Measurements from ENCODE around the gene RASA4B. TPM values are rescaled to one million over a fixed set of nuclear protein-coding genes. Genes with fewer than 3 reads are reported as not detected.
A peak's percentile ranks its signal among the peaks of the same experiment; 100 is the strongest.
"Not testable (repeated sequence)": the region's sequence is repeated elsewhere in the genome, so short reads cannot be mapped to it uniquely, and the experiment has no call there.

RASA4B gene
- total and polyA plus RNA-seq, 2 donors (not counting 3 experiments of a cell fraction or from before 2014, with no cell fraction given) = 3.2 to 9.8 TPM

DNA sequence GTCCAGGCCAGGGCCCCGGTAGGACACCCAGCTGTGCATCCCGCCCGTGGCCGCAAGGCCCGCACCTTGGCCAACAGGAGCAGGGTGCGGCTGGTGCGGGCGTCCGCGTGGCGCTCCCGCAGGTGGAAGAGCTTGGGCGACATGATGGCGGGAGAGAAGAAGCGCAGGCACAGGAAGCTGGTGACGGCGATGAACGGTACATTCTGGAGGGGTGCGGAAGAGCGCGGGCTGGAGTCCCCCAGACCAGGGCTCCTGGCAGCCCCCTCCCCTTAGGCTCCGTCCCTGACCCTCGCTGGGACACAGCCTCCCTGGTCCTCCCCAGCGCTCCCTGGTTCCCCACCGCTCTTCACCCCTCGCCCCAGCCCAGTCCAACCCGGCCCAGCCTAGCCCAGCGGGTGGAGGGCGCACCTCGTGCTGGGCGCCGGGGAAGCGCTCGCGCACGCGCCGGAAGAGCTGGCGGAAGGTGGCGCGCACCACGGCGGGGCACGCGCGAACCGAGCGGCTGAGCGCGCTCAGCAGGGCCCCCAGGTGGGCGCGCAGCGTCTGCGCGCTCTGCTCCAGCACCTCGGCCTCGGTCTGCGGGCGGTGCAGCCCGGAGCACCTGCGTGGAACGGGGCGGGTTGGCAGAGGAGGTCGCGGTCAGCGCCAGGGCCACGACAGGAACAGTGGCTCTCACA is 23.0 kb downstream of the RASA4B start:
- H3K9me1 ChIP-seq (replicated peaks; ENCODE audit: control insufficient read depth, extremely low read depth, insufficient read depth, low read length); DNase-seq (ENCODE audit: low read depth, low spot score); intact Hi-C loops (cut with micrococcal nuclease); dilution Hi-C loops (cut with MboI; ENCODE audit: extremely low pct_ligation_motif_present, low sequenced_read_pairs); POLR2A ChIA-PET; H3K36me3 ChIP-seq (ENCODE audit: control insufficient read depth in 2 of 2, extremely low read depth in 1 of 2, insufficient read depth in 2 of 2, low read length in 2 of 2); FAIRE-seq; H3K9ac ChIP-seq (replicated peaks; ENCODE audit: extremely low read depth, insufficient read depth, low read length); H3K4me3 ChIP-seq (replicated peaks in 1 of 3; ENCODE audit: insufficient read depth in 1 of 3, low read depth in 1 of 3, low read length in 3 of 3); H3K27ac ChIP-seq (ENCODE audit: insufficient read depth, low read depth, low read length); H3K4me2 ChIP-seq (ENCODE audit: insufficient read depth, low read length); H3K27me3 ChIP-seq (ENCODE audit: control insufficient read depth in 2 of 2, insufficient read depth in 2 of 2, low read length in 2 of 2); CTCF ChIA-PET; BruUV-seq (replicated peaks); H3K79me2 ChIP-seq (ENCODE audit: control insufficient read depth, insufficient read depth, low read length); H4K20me1 ChIP-seq (replicated peaks; ENCODE audit: control insufficient read depth, extremely low read depth, insufficient read depth, low read length); H3K4me1 ChIP-seq (ENCODE audit: control insufficient read depth, extremely low read depth, insufficient read depth, low read length); H3K9me3 ChIP-seq (replicated peaks; ENCODE audit: control insufficient read depth, insufficient read depth, low read length); H2AFZ ChIP-seq (ENCODE audit: low read depth, low read length): not testable (repeated sequence)

DNA sequence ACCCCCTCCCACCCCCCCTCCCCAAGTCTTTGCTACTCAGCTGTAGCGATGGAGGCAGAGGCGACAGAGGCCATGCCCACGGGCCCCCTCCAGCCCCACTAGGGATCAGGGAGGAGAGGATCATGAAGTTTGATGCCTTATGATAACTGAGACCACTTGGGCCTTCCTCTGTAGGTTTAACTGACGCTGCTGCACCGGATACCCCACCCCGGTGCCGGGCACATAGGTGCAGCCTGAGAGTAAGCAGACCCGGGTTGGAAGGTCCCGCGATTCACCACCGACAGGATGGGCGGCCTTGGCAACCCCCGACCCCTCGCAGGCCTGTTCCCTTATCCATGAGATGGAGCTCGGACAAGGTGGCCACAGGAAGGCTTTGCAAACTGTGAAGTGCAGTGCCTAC is 23.6 kb downstream of the RASA4B start:
- H3K9me3 ChIP-seq (replicated peaks; ENCODE audit: control insufficient read depth, insufficient read depth, low read length); H3K4me2 ChIP-seq (ENCODE audit: insufficient read depth, low read length); H3K36me3 ChIP-seq (ENCODE audit: control insufficient read depth in 2 of 2, extremely low read depth in 1 of 2, insufficient read depth in 2 of 2, low read length in 2 of 2); H3K79me2 ChIP-seq (ENCODE audit: control insufficient read depth, insufficient read depth, low read length); H3K9ac ChIP-seq (replicated peaks; ENCODE audit: extremely low read depth, insufficient read depth, low read length); CTCF ChIA-PET; POLR2A ChIA-PET; H3K4me1 ChIP-seq (ENCODE audit: control insufficient read depth, extremely low read depth, insufficient read depth, low read length); H3K27me3 ChIP-seq (ENCODE audit: control insufficient read depth in 2 of 2, insufficient read depth in 2 of 2, low read length in 2 of 2); dilution Hi-C loops (cut with MboI; ENCODE audit: extremely low pct_ligation_motif_present, low sequenced_read_pairs); DNase-seq (ENCODE audit: low read depth, low spot score); BruUV-seq (replicated peaks); intact Hi-C loops (cut with micrococcal nuclease); H2AFZ ChIP-seq (ENCODE audit: low read depth, low read length); H3K27ac ChIP-seq (ENCODE audit: insufficient read depth, low read depth, low read length); FAIRE-seq; H4K20me1 ChIP-seq (replicated peaks; ENCODE audit: control insufficient read depth, extremely low read depth, insufficient read depth, low read length); H3K9me1 ChIP-seq (replicated peaks; ENCODE audit: control insufficient read depth, extremely low read depth, insufficient read depth, low read length); H3K4me3 ChIP-seq (replicated peaks in 1 of 3; ENCODE audit: insufficient read depth in 1 of 3, low read depth in 1 of 3, low read length in 3 of 3): not testable (repeated sequence)

DNA sequence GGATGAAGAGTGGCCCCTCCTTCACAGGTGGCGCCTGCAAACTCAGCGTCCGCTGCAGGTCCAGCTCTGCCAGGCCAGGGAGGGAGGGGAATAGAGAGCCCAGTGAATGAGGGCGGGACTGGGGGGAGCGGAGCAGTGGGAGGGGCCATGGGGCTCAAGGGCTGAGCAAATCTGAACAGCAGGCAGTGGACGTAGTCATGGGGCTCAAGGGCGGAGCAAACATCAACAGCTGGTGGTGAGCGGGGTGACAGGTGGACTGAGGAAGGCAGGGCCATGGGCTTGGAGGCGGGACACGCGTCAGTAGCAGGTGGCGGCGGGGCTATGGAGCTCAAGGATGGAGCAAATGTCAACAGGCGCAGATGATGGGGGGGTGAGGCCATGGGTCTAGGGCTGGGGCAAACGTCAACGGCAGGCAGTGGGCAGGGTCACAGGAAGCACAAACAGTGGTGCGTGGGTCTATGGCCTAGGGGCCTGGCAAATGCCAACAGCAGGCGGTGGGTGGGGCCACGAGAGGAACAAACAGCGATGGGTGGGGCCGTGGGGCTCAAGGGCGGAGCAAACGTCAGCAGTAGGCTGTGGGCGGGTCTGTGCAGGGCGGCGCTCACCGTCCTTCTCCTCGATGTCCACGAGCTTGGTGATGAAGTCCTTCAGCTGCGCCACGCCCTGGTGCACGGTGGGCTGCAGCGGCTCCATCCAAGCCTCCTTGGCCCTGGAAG is 24.2 kb downstream of the RASA4B start:
- H3K9me1 ChIP-seq (replicated peaks; ENCODE audit: control insufficient read depth, extremely low read depth, insufficient read depth, low read length); CTCF ChIA-PET; H3K27me3 ChIP-seq (ENCODE audit: control insufficient read depth in 2 of 2, insufficient read depth in 2 of 2, low read length in 2 of 2); H3K79me2 ChIP-seq (ENCODE audit: control insufficient read depth, insufficient read depth, low read length); dilution Hi-C loops (cut with MboI; ENCODE audit: extremely low pct_ligation_motif_present, low sequenced_read_pairs); H3K9ac ChIP-seq (replicated peaks; ENCODE audit: extremely low read depth, insufficient read depth, low read length); H3K9me3 ChIP-seq (replicated peaks; ENCODE audit: control insufficient read depth, insufficient read depth, low read length); intact Hi-C loops (cut with micrococcal nuclease); H3K4me2 ChIP-seq (ENCODE audit: insufficient read depth, low read length); H4K20me1 ChIP-seq (replicated peaks; ENCODE audit: control insufficient read depth, extremely low read depth, insufficient read depth, low read length); POLR2A ChIA-PET; DNase-seq (ENCODE audit: low read depth, low spot score); H2AFZ ChIP-seq (ENCODE audit: low read depth, low read length); FAIRE-seq; BruUV-seq (replicated peaks); H3K4me1 ChIP-seq (ENCODE audit: control insufficient read depth, extremely low read depth, insufficient read depth, low read length); H3K4me3 ChIP-seq (replicated peaks in 1 of 3; ENCODE audit: insufficient read depth in 1 of 3, low read depth in 1 of 3, low read length in 3 of 3); H3K27ac ChIP-seq (ENCODE audit: insufficient read depth, low read depth, low read length); H3K36me3 ChIP-seq (ENCODE audit: control insufficient read depth in 2 of 2, extremely low read depth in 1 of 2, insufficient read depth in 2 of 2, low read length in 2 of 2): not testable (repeated sequence)

DNA sequence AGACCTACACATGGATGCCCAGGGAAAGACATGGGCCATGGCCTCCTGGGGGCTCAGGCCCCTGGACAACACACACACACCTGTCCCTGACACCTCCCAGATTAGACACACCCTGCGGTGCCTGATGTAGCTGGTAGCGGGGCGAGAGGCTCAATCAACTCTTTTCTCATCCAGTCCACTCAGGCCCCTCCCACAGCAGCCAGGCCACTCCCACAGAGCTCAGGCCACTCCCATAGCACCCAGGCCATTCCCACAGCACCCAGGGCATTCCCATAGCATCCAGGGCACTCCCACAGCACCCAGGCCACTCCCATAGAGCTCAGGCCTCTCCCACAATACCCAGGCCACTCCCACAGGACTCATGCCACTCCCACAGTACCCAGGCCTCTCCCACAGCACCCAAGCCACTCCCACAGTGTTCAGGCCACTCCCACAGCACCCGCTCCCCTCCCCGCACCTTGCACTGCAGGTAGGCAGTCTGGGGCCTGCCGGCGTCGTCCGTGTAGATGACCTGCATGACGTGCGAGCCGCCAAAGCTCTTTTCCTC is 27.0 kb downstream of the RASA4B start:
- H3K27ac ChIP-seq (ENCODE audit: insufficient read depth, low read depth, low read length); BruUV-seq (replicated peaks); H3K36me3 ChIP-seq (ENCODE audit: control insufficient read depth in 2 of 2, extremely low read depth in 1 of 2, insufficient read depth in 2 of 2, low read length in 2 of 2); H3K9ac ChIP-seq (replicated peaks; ENCODE audit: extremely low read depth, insufficient read depth, low read length); dilution Hi-C loops (cut with MboI; ENCODE audit: extremely low pct_ligation_motif_present, low sequenced_read_pairs); H3K9me3 ChIP-seq (replicated peaks; ENCODE audit: control insufficient read depth, insufficient read depth, low read length); H4K20me1 ChIP-seq (replicated peaks; ENCODE audit: control insufficient read depth, extremely low read depth, insufficient read depth, low read length); H3K4me1 ChIP-seq (ENCODE audit: control insufficient read depth, extremely low read depth, insufficient read depth, low read length); H3K4me3 ChIP-seq (replicated peaks in 1 of 3; ENCODE audit: insufficient read depth in 1 of 3, low read depth in 1 of 3, low read length in 3 of 3); H3K9me1 ChIP-seq (replicated peaks; ENCODE audit: control insufficient read depth, extremely low read depth, insufficient read depth, low read length); CTCF ChIA-PET; H3K27me3 ChIP-seq (ENCODE audit: control insufficient read depth in 2 of 2, insufficient read depth in 2 of 2, low read length in 2 of 2); H2AFZ ChIP-seq (ENCODE audit: low read depth, low read length); H3K4me2 ChIP-seq (ENCODE audit: insufficient read depth, low read length); POLR2A ChIA-PET; H3K79me2 ChIP-seq (ENCODE audit: control insufficient read depth, insufficient read depth, low read length); intact Hi-C loops (cut with micrococcal nuclease); DNase-seq (ENCODE audit: low read depth, low spot score): not testable (repeated sequence)
- peak; percentile 87 for FAIRE-seq

Measured in endothelial cell of umbilical vein (primary cell).